GM21515 (cell line): Measurements from ENCODE around the gene ABCD1.

Source experiments
- ATAC-seq: cut with Tn5 transposase; IDR thresholded peaks from one replicate; pipeline ENCODE4 v1.9.1; 2021; ENCODE audit not compliant: unreplicated experiment

The ABCD1 gene

DNA sequence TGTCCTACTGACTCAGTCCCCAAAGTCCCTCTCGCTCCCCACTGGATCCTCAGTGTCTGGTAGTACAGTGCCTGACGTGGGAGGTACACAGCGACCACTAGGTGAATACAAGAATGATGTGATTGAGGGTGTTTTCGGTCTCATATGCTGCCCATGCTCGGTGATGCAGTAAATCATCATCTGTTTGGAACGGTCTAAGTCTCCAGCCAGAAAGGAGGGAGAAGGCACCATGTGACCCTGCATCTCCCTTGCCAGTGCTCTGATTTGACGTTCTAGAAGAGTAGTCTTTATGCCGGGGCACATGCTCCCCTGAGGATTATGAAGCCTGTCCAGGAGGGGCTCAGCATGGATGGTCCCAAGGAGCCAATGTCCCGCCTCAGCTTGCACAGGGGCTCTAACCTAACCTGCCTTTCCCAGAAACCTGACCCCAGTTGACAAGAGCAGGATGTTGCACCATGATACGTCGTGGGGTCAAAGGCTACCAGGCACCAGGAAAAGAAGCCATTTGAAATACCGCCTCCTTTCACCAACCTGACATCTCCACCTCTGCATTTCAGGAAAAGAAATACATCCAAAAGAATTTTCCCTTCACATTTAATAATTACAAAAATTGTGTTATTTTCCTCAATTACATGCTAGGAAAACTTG is 25.6 kb downstream of the ABCD1 start:
- no peak for ATAC-seq

DNA sequence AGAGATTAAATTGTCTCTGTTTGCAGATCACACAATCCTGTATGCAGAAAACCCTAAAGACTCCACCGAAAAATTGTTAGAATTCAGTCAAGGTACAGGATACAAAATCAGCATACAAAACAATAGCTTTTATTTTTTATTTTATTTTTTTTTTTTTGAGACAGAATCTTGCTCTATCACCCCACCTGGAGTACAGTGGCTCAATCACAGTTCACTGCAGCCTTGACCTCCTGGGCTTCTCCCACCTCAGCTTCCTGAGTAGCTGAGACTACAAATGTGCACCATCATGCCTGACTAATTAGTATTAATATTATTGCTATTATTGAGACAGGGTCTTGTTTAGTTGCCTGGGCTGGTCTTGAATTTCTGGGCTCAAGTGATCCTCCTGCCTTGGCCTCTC is 30.5 kb downstream of the ABCD1 start:
- no peak for ATAC-seq

DNA sequence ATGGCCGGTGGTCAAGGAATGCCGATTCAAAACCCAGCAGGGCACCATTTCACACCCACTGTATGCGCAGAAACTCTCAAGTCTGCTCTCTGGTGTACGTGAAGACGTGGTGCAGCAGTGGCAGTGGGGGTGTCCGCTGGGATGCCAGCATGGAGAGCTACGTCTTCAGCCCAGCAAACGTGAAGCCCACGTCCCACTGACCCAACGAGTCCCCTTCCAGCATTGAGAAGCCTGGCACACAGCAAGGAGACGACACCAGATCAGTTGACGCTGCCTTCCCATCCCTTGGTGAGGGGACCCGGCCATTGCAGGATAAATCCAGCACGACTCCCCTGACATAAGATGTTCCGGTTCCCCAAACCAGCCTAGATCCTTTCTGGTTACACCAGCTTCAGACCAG is 37.2 kb downstream of the ABCD1 start:
- ATAC-seq, result no peak

DNA sequence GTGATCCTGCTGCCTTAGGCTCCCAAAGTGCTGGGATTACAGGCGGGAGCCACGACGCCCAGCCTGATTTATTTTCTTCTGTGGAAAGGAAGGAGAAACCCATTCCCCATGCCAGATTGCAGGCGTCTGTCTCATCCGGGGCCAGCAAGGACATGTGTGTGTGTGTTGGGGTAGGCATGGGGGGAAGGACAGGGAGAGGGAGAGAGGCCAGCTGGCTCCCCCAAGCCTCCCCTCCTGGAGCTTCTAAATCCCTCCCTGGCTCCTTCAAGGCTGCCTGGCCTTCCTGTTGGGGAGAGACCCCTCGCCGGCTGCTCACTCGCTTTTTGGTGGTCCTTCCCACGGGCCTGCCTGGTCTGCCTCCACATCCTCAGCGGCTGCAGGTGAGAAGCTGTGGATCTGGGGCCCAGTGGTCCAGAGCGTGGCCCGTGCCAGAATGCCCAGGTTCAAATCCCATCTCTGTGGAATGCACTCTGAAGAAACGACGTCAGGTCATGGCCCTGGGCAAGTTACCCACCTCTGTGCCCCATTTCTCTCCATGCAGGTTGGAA is 38.0 kb downstream of the ABCD1 start:
- no peak for ATAC-seq

DNA sequence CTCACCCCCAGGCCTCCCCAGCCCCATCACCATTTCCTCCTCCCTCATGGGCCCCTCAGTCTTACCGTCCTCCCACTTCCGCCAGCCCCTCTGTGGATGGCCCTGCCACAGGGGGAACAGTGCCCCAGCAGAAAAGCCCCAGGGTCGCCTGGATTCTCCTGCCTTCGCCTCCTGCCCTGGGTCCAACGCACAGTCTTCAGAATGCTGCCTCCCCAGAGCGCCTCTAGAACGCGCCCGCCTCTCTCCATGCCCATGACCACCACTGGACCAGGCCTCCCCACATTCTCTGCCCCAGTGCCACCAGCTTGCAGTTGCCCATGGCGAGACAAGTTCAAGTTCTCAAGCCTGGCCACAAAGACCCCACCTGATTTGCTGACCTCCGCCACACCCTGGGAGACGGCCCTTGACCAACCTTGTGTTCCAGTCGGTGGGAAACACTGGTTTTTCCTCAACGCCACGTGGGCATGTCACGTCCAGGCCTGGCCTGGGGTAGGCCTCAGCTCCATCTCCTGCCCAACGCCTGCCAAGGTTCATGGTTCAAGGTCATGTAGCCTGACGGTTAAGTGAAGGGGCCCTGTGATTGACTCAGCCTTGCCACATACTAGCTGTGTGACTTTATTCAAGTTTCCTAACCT is 38.8 kb downstream of the ABCD1 start:
- ATAC-seq, result no peak

DNA sequence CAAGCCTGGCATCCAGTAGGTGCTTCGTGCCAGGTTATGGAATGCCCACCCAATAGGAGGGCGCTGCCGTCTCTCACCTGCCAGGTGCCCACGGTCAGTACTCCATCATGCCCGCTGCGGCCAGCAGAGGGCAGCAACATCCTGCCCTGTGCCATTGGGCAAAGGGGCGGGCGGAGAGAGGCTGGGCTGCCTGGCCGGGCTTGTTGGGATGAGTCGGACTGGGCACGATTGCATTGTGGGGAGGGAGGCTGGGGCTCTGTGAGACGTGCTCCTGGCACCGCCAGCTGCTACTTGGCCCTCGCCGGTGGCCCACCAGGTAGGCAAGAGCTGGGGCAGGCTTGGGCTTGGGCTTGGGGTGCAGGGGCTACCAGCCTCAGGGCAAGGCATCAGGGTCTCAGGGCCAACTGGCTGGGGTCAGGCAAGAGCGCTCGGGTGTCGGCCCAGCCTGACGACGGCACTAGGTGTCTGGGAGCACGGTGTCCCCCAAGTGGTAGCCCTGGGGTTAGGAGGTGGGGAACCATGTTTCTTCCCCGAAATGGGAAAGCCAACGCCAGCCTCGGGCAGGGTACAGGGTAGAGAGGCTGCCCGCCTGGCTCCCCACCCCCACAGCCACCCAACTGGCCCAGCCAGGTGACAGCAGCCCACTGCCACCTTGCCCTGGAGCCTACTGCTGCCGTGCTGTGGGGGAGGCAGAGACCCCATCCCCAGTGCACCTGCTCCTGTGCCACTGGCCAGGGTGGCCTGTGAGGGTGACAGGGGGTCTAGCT is 39.5 kb downstream of the ABCD1 start, which contains the start of gene PLXNB3:
Gene PLXNB3 (plus strand): TSS at position 261 of the 767 bp plus-strand sequence. CDS start 1,287 bp downstream, outside the sequence.
- ATAC-seq, result no peak

DNA sequence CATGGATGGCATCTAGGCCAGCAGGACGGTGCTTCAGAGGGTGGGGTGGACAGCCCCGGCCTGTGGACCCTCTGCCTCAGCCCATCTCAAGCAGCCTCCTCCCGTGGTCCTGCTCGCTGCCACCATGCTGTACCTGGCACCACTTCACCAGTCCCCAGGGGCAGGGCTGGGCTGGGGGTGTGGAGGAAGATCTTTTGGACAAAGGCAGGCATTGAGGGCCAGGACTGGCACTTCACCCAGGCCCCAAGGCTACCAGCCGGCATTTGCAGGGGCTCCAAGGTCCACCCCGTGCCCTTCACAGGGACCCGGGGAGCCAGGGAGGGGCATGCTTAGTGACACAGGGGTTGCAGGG is 40.1 kb downstream of the ABCD1 start:
- ATAC-seq, result no peak

DNA sequence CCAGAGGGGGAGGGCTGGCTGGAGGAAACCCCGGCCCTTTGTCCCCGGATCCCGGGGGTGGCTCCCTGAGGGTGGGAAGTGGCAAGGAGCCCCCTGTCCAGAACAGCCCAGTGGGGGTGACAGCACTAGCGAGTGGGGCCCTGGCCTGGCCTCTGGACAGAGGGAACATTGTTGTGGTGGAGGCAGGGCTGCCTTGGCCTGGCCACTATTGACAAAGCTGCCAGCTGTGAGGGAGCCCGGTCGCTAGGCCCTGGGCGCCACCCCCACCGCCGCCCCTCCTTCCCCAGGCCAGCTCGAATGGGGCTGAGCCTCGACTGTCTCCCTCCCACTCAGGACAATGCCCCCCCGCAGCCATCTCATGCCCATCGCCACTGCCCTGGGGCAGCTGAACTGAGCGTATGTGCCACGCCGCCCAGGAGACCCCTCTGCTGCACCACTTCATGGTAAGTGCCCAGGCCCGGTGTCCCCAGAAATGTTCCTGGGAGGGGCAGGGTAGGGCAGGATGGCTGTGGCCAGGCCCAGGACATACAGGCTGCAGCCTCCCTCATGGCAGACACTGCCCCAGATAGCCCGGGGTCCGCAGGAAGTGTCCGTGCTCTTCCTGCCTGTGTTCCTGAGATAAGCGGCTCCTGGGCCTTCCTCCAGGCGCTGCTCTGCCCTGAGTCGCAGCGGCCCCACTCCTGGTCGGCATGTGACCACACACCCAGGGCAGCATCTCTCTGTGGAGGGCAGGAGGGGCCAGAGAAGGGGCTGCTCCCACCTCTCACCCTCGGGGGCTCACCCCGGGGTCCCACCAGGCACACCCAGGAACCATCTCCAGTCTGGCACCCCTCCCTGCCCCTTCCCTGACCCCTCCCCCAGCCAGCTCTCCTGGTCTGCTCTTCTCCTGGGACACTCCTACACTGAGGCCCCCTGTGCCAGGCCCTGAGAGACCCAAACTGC is 40.8 kb downstream of the ABCD1 start:
- no peak for ATAC-seq

DNA sequence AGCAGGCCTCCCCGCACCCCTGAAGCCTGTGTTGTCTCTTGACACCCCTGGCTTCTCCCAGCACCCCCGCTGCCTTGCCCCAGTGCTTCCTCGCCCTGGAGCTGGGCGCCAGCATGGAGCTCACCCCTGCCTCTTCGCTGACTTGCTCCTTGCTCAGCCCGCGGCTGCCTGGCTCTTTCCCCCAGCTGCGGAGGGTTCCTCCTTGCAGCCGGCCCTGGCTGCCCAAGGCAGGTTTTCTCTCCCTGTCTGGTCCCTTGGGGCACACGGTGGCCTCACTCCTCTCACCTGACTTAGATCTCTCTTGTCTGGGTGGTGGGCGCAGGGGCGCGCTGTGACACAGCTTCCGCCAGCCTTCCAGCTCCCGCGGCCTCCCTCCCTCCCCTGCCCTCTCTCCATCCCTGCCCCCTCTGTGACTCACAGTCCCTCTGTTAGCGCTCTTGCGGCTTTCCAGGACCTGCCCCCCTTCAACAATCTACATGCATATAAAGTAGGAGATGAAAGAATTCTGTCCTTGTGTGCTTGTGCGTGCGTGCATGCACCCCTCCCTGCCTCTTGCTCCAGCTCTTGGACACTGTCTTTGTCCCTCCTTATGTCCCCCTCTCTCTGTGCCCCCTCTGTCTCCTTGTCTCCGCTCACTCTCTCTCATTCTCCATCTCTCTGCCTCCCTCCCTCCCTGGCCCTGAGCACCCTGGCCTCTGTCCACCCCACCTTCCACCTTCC is 41.6 kb downstream of the ABCD1 start:
- ATAC-seq, result no peak

DNA sequence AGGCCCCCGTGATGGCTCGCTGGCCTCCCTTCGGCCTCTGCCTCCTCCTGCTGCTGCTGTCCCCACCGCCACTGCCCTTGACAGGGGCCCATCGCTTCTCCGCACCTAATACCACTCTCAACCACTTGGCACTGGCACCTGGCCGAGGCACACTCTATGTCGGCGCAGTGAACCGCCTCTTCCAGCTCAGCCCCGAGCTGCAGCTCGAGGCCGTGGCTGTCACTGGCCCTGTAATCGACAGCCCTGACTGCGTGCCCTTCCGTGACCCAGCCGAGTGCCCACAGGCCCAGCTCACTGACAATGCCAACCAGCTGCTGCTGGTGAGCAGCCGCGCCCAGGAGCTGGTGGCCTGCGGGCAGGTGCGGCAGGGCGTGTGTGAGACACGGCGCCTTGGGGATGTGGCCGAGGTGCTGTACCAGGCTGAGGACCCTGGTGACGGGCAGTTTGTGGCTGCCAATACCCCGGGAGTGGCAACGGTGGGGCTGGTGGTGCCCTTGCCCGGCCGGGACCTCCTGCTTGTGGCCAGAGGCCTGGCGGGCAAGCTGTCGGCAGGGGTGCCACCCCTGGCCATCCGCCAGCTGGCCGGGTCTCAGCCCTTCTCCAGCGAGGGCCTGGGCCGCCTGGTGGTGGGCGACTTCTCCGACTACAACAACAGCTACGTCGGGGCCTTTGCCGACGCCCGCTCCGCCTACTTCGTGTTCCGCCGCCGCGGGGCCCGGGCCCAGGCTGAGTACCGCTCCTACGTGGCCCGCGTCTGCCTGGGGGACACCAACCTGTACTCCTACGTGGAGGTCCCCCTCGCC is 42.4 kb downstream of the ABCD1 start:
- ATAC-seq, result no peak

DNA sequence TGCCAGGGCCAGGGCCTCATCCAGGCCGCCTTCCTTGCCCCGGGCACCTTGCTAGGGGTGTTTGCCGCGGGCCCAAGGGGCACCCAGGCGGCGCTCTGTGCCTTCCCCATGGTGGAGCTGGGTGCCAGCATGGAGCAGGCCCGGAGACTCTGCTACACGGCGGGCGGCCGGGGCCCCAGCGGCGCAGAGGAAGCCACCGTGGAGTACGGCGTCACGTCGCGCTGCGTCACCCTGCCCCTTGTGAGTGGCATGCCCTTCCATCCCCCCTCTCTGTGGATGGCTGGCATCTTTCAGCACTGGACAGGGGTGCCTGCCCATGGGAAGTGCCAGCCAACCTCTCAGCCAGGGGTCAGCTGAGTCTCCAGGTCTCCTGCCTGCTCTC is 43.0 kb downstream of the ABCD1 start:
- ATAC-seq, result no peak

DNA sequence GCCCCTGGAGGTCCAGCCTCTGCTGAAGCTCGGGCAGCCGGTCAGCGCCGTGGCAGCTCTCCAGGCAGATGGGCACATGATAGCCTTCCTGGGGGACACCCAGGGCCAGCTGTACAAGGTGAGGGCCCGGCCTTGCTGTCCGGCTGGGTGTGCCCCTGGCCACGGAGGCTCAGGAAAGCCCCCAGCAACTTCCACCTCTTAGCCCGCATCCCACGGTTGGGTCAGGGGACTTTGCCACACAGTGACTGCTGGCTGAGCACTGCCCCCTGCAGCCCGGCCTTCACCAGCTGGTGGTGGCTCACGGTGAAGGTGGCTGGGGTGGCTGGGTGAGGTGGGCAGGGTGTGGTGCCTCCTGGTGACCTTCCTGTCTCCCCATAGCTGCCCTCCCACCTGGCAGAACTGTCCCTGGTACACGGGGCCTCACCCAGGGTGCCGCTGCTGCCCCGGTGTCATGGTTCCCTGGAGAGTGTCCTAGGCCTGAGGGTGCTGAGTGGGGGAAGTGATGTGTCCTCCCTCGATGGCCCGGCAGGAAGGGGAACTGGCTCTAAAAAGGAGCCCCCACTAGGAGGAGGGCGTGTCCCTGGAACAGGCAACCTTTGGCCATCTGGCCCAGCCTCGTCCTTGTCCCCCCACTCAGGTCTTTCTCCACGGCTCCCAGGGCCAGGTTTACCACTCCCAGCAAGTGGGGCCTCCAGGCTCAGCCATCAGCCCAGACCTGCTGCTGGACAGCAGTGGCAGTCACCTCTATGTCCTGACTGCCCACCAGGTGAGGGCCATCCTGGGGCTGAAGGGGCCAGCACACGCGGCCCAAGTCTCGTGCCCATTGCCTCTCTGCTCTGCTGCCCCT is 43.9 kb downstream of the ABCD1 start:
- ATAC-seq, result no peak

DNA sequence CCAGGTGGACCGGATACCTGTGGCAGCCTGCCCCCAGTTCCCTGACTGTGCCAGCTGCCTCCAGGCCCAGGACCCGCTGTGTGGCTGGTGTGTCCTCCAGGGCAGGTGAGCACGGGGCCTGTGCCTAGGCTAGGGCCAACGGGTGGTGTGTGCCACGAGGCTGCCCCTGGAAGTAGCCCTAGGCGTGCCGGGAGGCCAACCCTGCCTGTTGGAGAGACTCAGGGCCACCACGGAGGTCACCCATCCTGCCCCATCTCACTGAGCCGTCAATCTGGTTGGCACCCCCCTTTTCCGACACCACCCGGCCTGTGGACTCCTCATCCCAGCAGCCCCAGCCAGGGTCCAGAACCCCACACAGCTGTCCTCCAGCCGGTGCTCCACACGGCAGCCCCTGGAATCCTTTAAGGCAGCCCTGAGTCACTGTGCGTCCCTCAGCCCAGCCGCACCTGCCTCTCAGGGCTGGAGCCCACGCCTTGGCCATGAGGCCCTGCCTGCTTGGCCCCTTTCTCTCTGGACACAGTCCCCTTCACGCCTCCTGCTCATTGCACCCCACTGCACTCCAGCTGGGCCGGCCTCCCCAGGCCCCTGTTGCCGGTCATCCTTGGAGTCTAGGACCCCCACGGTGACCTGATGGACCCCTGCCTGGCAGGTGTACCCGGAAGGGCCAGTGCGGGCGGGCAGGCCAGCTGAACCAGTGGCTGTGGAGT is 44.7 kb downstream of the ABCD1 start:
- no peak for ATAC-seq

DNA sequence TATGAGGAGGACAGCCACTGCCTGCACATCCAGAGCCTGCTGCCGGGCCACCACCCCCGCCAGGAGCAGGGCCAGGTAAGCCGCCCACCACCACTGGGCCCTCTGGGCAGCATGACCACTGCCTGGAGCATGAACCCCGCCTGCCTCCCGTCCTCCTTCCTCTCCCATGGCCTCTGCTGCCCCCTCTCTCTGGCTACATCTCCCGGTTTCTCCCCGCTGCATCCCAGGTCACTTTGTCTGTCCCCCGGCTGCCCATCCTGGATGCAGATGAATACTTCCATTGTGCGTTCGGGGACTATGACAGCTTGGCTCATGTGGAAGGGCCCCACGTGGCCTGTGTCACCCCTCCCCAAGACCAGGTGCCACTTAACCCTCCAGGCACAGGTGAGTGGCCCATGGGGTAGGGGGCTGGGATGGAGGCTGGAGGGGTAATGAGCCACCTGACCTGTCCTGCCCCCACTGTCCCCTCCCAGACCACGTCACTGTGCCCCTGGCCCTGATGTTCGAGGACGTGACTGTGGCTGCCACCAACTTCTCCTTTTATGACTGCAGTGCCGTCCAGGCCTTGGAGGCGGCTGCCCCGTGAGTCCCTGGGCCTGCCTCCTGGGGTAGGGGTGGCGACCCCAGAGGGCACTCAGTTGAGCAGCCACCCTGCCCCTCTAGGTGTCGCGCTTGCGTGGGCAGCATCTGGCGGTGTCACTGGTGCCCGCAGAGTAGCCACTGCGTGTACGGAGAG is 45.4 kb downstream of the ABCD1 start:
- ATAC-seq, result no peak

DNA sequence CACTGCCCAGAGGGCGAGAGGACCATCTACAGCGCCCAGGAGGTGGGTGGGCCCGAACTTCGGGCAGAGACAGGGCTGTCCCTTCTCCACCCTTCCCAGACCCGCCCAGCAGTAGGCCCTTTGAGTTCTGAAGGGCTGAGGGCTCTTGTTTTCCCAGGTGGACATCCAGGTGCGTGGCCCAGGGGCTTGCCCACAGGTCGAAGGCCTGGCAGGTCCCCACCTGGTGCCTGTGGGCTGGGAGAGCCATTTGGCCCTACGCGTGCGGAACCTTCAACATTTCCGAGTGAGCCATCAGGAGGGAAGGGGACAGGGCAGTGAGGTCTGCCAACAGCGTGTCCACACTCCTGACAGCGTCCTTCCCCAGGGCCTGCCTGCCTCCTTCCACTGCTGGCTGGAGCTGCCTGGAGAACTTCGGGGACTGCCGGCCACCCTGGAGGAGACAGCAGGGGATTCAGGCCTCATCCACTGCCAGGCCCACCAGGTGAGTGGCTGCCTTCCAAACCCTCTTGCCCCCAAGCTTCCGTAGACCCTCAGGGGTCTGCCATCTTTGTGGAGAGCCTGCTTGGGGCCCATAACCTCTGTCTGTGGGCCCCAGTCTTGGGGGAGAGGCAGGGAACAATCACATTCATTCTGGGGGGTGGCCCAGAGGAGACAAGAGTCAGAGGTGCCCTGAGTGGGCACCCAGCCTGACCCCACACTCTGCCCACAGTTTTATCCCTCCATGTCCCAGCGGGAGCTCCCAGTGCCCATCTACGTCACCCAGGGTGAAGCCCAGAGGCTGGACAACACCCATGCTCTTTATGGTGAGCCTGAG is 46.2 kb downstream of the ABCD1 start:
- no peak for ATAC-seq
